ENCODE measurements around the gene CIAPIN1. TPM values are rescaled to one million over a fixed set of nuclear protein-coding genes. Genes with fewer than 3 reads are reported as not detected.

Gene CIAPIN1
- total RNA-seq, 1 experiment from 2014 or later: 99.9 TPM

GRCh38 chr16:57480754-57481230, 33.6 kb upstream of the CIAPIN1 start:
- TF ChIP-seq CTCF (IDR thresholded peaks at IDR 0.05; ENCODE audit: unreplicated experiment): no peak
- BruUV-seq (replicated peaks): no TSS peak
- CTCF ChIA-PET: interaction anchor here (0.6 to 0.9 kb wide), 3 partner anchors 80 to 744 kb away, joined by 3 to 4 read pairs (median 3); no protein-coding TSS in a partner anchor
- Mint-ChIP-seq H3K36me3 (ENCODE audit: insufficient read depth, unreplicated experiment) (no peaks in the 10 kb centered on the region), H3K27me3 (ENCODE audit: insufficient read depth, unreplicated experiment) (no peaks in the 10 kb centered on the region), H3K4me1 (ENCODE audit: insufficient read depth, unreplicated experiment) (peaks cover 4% of the 10 kb centered on the region), H3K27ac (ENCODE audit: low read depth, unreplicated experiment) (no peak overlapping the region), H3K4me3 (ENCODE audit: unreplicated experiment) (no peak overlapping the region), H3K9me3 (ENCODE audit: unreplicated experiment) (no peaks in the 10 kb centered on the region)
- DNase-seq (ENCODE audit: unreplicated experiment): no peak
- POLR2A ChIA-PET: interaction anchor here (1.0 kb wide), 1 partner anchor 34 kb away, joined by 3 read pairs; the partner anchor contains the start of genes CIAPIN1 and COQ9
- intact Hi-C loops (cut with micrococcal nuclease): no loop called here

DNA sequence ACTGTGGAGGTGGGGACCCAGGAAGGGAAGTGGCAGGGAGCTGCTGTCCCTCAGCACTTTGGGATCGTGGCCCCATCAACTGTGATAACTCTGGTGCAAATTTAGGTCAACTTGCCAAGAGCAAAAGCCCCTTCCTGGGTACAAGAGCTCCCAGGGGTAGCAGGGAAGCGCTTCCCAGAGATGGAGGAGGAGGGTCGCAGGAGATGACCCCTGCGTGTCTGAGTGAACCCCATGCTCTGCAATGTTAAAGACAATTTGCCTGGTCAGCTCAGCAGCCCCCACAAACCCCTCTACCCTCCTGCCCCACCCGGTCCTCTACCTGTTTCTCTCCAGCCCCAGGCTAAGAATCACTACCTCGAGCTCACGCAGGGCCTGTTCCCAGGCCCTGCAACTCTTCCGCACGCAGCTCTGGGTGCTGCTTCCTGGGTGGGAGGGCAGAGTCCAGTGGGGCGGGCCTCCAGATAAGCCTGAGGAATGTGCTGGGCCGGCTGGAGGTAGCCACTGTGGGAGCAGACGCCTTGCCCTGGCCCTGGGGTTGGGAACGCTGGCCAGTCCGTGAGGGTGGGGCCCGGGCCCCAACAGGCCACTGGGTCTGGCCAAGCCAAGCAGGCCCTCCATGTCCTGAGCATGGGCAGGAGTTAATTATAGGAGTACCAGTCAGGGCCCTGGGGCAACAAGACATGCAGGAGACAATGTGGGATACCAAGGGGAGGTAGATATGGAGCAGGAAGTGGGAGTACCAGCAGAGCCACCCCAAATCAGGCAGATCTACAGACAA, 33.0 kb upstream of the CIAPIN1 start:
- ChIA-PET POLR2A (interaction anchor here (0.6 kb wide), 1 partner anchor 9 kb away, joined by 3 read pairs; no protein-coding TSS in a partner anchor), CTCF (interaction anchor here (0.7 to 1.2 kb wide), 4 partner anchors 39 to 466 kb away, joined by 3 to 5 read pairs (median 4); no protein-coding TSS in a partner anchor)
- no peak overlapping the region for H3K4me3 Mint-ChIP-seq (ENCODE audit: unreplicated experiment)
- no peak overlapping the region for H3K27ac Mint-ChIP-seq (ENCODE audit: low read depth, unreplicated experiment)
- no peak for TF ChIP-seq CTCF (IDR thresholded peaks at IDR 0.05; ENCODE audit: unreplicated experiment)
- DNase-seq (ENCODE audit: unreplicated experiment): no peak
- no peaks in the 10 kb centered on the region for H3K4me1 Mint-ChIP-seq (ENCODE audit: insufficient read depth, unreplicated experiment)
- intact Hi-C loops (cut with micrococcal nuclease): no loop called here
- no peaks in the 10 kb centered on the region for H3K27me3 Mint-ChIP-seq (ENCODE audit: insufficient read depth, unreplicated experiment)
- BruUV-seq (replicated peaks): no TSS peak
- H3K36me3 Mint-ChIP-seq (ENCODE audit: insufficient read depth, unreplicated experiment): no peaks in the 10 kb centered on the region
- no peaks in the 10 kb centered on the region for H3K9me3 Mint-ChIP-seq (ENCODE audit: unreplicated experiment)

DNA sequence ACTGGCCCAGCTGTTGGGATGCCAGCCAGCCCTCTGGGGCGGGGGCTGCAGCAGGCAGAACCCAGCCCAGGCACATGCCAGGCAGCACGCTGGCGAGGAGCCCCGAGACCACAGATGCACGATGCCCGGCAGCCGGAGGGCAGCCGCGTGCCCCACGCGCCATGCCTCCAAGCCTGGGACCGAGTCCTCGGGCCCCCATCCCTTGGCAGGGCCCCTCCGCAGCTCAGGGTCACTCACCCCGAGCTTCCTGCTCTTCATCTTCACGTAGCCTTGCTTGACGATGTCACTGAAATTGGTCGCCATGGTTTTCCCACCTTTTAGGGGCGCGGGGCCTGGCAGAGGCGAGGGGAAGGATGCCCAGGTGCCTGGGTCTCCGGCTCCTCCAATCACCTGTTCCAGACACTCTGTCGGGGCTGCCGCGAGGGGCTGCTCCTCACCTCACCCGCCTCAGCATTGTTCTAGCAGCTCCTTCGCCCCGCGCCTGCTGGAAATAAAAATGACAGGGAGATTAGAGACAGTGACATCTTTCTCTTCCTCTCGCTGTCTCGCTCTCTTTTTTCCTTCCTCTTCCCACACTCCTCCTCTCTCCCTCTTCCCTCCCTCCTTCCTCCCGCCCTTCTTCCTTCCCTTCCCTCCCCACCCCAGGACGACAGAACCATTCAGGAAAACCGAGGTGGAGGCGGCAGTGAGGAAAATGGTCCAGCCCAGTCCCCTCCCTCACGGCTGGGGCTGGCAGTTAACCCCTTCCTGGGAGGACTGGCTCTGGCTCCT, 32.2 kb upstream of the CIAPIN1 start:
- intact Hi-C loops (cut with micrococcal nuclease): no loop called here
- no TSS peak for BruUV-seq (replicated peaks)
- no peaks in the 10 kb centered on the region for H3K9me3 Mint-ChIP-seq (ENCODE audit: unreplicated experiment)

More for the DNA sequence above, 32.2 kb upstream of the CIAPIN1 start:
- TF ChIP-seq CTCF (IDR thresholded peaks at IDR 0.05; ENCODE audit: unreplicated experiment): no peak
- DNase-seq (ENCODE audit: unreplicated experiment): no peak
- Mint-ChIP-seq H3K27ac (ENCODE audit: low read depth, unreplicated experiment) (no peak overlapping the region), H3K4me1 (ENCODE audit: insufficient read depth, unreplicated experiment) (no peaks in the 10 kb centered on the region), H3K4me3 (ENCODE audit: unreplicated experiment) (no peak overlapping the region), H3K36me3 (ENCODE audit: insufficient read depth, unreplicated experiment) (no peaks in the 10 kb centered on the region), H3K27me3 (ENCODE audit: insufficient read depth, unreplicated experiment) (no peaks in the 10 kb centered on the region)
- POLR2A ChIA-PET: interaction anchor here (0.6 kb wide), 1 partner anchor 8 kb away, joined by 3 read pairs; no protein-coding TSS in a partner anchor
- CTCF ChIA-PET: interaction anchor here (0.6 to 1.2 kb wide), 3 partner anchors 40 to 906 kb away, joined by 3 to 5 read pairs (median 4); no protein-coding TSS in a partner anchor

All from MCF 10A (cell line).